Lung (tissue), 12 donors: ENCODE results near the gene LDLR. TPM values are rescaled to one million over a fixed set of nuclear protein-coding genes. Genes with fewer than 3 reads are reported as not detected.
"Not testable (repeated sequence)": the region's sequence is repeated elsewhere in the genome, so short reads cannot be mapped to it uniquely, and the experiment has no call there.

Experiments used
- ATAC-seq: fragments of 200-7000 bp; cut with Tn5 transposase; one replicate; pipeline ENCODE4 v1.9.1; 2020; ENCODE audit warnings: moderate number of reproducible peaks; ENCODE audit not compliant: insufficient read depth, low FRiP score
- DNase-seq, 3 donors: peaks; one replicate each; pipeline ENCODE4 v3.0.0-alpha.2; 2013 to 2017
- H3K27ac ChIP-seq, 2 donors: one replicate each; pipeline ENCODE4 v1.5.1; 2013; ENCODE audit warnings: mild to moderate bottlenecking in 2 of 2, moderate library complexity in 2 of 2, control low read depth in 1 of 2, inconsistent platforms in 1 of 2, low read depth in 1 of 2, low read length in 1 of 2
- H3K27me3 ChIP-seq, 3 donors: one replicate each; pipeline ENCODE4 v1.5.1; 2013; ENCODE audit warnings: low read length in 2 of 3; ENCODE audit not compliant: control insufficient read depth in 3 of 3, insufficient read depth in 3 of 3
- H3K36me3 ChIP-seq, 4 donors: one replicate each; pipeline ENCODE4 v1.5.1; 2013; ENCODE audit warnings: low read length in 4 of 4, mild to moderate bottlenecking in 1 of 4, moderate library complexity in 1 of 4; ENCODE audit not compliant: control insufficient read depth in 4 of 4, insufficient read depth in 4 of 4
- H3K4me1 ChIP-seq, 5 donors: one replicate each; pipeline ENCODE4 v1.5.1; 2013; ENCODE audit warnings: low read length in 5 of 5, mild to moderate bottlenecking in 2 of 5, moderate library complexity in 1 of 5; ENCODE audit not compliant: control insufficient read depth in 5 of 5, insufficient read depth in 5 of 5
- H3K4me3 ChIP-seq: one replicate; pipeline ENCODE4 v1.5.1; 2013; ENCODE audit warnings: mild to moderate bottlenecking, control low read depth, moderate library complexity
- H3K9ac ChIP-seq, 2 donors: one replicate each; pipeline ENCODE4 v1.5.1; 2013; ENCODE audit warnings: low read length in 2 of 2, control low read depth in 1 of 2; ENCODE audit not compliant: insufficient read depth in 1 of 2
- H3K9me3 ChIP-seq, 4 donors: one replicate each; pipeline ENCODE4 v1.5.1; 2013; ENCODE audit warnings: low read length in 3 of 4, mild to moderate bottlenecking in 1 of 4, moderate library complexity in 1 of 4; ENCODE audit not compliant: control insufficient read depth in 4 of 4, insufficient read depth in 3 of 4
- WGBS, 2 donors: extraction: QIAGEN DNeasy Blood & Tissue Kit; methylation state at CpG; one replicate each; pipeline ENCODE4 v1.1.7; 2013; 5-methylcytosine and 5-hydroxymethylcytosine counted together
- polyA plus RNA-seq, 2 donors: library from polyadenylated mRNA; stranded (reverse); fragments of 200-250 nt; gene quantifications; one replicate each; pipeline ENCODE4 v1.2.1, GENCODE V29; 2013
- total RNA-seq, 2 donors: library from RNA; depleted of rRNA in 1 of 2; stranded (reverse); fragments of >200 nt in 1 of 2; gene quantifications; one replicate each; pipeline ENCODE4 v1.2.1, GENCODE V29; 2014 to 2021
- TF ChIP-seq, protein P1 (sequence below): IDR thresholded peaks from 2 replicates; pipeline ENCODE4 v1.5.1; 2012; ENCODE audit warnings: mild to moderate bottlenecking; ENCODE audit errors: control extremely low read depth, extremely low read depth
- donor health status: control.
- donor health status: control.
- donor health status: Bipolar disorder and iron deficiency.
- donor health status: healthy.
- donor health status: DM: yes; HTN: yes; CAD: no.

The LDLR gene
- total and polyA plus RNA-seq, 4 donors: 52.1 to 271 (median 201) TPM

DNA sequence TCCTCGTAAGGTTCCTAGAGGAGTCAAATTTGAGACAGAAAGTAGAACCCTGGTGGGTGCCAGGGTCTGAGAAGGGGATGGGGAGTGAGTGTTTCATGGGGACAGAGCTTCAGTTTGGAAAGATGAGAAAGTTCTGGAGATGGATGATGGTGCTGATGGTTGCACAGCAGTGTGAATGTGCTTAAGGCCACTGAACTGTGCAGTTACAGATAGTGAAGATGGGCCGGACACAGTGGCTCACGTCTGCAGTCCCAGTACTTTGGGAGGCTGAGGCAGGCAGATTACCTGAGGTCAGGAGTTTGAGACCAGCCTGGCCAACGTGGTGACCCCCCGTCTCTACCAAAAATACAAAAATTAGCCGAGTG is 65.4 kb downstream of the LDLR start:
- no peaks in the 10 kb centered on the region for H3K36me3 ChIP-seq
- ATAC-seq (no peak), DNase-seq (no peak)
- WGBS, 2 donors: 53 to 60% methylated on average over 6 of the region's 6 CpGs
- H3K4me1 ChIP-seq: peaks cover 0 to 40% (median 6%) of the 10 kb centered on the region in 5 donors
- H3K27ac ChIP-seq: no peak overlapping the region
- no peaks in the 10 kb centered on the region for H3K27me3 ChIP-seq
- H3K9me3 ChIP-seq: no peaks in the 10 kb centered on the region
- no peak overlapping the region for H3K4me3 ChIP-seq
- H3K9ac ChIP-seq: peak overlapping the region in 1 of 2 donors; percentile 23
- TF ChIP-seq, protein P1, sequence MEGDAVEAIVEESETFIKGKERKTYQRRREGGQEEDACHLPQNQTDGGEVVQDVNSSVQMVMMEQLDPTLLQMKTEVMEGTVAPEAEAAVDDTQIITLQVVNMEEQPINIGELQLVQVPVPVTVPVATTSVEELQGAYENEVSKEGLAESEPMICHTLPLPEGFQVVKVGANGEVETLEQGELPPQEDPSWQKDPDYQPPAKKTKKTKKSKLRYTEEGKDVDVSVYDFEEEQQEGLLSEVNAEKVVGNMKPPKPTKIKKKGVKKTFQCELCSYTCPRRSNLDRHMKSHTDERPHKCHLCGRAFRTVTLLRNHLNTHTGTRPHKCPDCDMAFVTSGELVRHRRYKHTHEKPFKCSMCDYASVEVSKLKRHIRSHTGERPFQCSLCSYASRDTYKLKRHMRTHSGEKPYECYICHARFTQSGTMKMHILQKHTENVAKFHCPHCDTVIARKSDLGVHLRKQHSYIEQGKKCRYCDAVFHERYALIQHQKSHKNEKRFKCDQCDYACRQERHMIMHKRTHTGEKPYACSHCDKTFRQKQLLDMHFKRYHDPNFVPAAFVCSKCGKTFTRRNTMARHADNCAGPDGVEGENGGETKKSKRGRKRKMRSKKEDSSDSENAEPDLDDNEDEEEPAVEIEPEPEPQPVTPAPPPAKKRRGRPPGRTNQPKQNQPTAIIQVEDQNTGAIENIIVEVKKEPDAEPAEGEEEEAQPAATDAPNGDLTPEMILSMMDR: no peak

DNA sequence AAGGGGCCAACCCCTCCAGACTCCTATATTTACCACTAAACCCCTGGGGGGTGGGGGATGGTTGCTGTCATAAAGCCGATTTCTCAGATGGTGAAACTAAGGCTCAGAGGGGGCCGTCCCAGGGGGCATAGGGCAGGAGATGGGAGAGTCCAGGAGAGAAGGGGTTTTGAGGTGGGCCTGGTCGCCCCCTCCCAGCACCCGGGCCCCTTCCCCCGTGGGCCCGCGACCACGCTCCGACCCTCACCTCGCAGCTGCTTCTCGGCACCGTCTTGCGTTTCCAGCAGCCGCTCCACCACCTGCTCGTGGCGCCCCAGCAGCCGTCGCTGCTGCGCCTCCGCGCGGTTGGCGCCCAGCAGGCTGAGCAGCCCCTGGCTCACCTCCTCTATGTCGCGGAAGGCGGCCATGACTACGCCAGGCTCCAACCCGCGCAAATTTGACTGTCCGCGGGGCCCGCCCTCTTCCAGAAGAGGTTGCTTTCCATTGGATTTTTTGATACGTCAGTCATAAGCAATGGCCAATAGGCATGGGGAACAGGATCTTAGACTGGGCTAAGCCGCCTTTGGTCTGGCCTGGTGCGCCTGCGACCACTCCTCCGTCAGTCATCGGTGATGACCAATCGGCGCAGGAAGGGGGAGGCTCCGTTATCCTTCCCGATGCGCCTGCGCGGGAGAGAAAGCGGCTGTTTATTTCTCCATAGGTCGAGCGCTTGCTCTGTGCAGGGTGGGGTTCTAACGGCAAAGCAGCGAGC is 66.3 kb downstream of the LDLR start, which contains the start of gene SPC24:
TSS of gene SPC24 (minus strand) at position 410 of the 748 bp plus-strand sequence. CDS start at position 404, 6 bp downstream.
- H3K4me1 ChIP-seq: peaks cover 0 to 46% (median 11%) of the 10 kb centered on the region in 5 donors
- WGBS, 2 donors: 0% methylated on average over 50 of the region's 50 CpGs
- peak within 1 kb of the TSS; percentile 61 for H3K4me3 ChIP-seq
- peak within 1 kb of the TSS; percentile 32 to 62 for H3K27ac ChIP-seq
- peak; percentile 95 for ATAC-seq
- no peaks in the 10 kb centered on the region for H3K9me3 ChIP-seq
- no peaks in the 10 kb centered on the region for H3K27me3 ChIP-seq
- TF ChIP-seq, protein P1: no peak
- peak; percentile 98 to 99 (median 99) for DNase-seq
- no peaks in the 10 kb centered on the region for H3K36me3 ChIP-seq
- H3K9ac ChIP-seq: peak within 1 kb of the TSS in 1 of 2 donors; percentile 71

DNA sequence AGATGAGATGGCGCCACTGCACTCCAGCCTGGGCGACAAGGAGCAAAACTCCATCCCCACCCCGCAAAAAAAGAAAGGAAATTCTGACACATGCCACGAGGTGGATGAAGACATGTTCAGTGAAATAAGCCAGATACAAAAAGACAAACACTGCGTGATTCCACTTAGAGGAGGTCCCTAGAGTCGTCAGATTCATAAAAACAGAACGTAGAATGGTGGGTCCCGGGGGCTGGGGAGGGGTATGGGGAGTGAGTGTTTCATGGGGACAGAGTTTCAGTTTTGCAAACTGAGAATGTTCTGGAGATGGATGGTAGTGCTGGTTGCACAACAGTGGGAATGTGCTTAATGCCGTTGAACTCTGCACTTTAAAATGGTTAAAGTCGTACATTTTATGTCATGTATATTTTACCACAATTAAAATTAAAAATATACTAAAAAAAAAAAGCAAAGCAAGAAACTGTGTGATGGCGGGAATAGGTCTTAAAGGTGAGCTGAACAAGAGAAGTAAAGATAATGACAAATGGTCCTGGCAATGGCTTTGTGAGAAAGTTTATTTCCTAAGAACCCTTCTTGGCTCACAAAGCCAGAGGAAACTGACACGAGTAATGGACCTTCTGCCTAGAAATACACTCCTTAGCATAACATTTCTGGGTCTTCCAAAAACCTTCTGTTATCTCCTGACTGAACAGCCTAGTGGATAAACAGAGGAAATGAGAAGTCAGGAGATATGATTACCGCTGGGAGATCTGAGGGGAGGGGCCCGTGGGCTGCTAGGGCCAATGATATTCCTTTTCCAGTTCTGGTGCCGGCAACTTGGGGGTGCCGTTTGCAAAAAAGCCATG is 70.6 kb downstream of the LDLR start:
- no peak for ATAC-seq
- 45 to 61% methylated on average over 16 of the region's 16 CpGs for WGBS, 2 donors
- peaks cover 0 to 35% (median 17%) of the 10 kb centered on the region in 5 donors for H3K4me1 ChIP-seq

DNA sequence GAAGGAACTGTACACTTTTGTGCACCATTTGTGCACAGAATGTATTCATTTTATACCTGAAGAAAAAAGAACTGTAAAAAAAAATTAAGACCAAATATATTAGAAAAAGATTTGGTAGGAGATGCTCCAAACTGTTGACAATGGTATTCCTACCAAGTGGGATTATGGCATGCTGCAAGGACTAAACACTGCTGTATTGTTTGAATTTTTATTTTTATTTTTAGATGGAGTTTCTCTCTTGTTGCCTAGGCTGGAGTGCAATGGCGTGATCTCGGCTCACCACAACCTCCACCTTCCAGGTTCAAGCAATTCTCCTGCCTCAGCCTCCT is 71.1 kb downstream of the LDLR start:
- H3K9ac ChIP-seq, H3K27me3 ChIP-seq, H3K4me3 ChIP-seq, DNase-seq, H3K9me3 ChIP-seq, H3K27ac ChIP-seq, ATAC-seq: not testable (repeated sequence)
- H3K4me1 ChIP-seq: peaks cover under 1 to 34% (median 17%) of the 10 kb centered on the region in 5 donors
- peaks cover 0 to 14% (median 7%) of the 10 kb centered on the region in 4 donors for H3K36me3 ChIP-seq
- WGBS, 2 donors: 100% methylated on average over 2 of the region's 2 CpGs

More for the DNA sequence above, 70.6 kb downstream of the LDLR start:
- Histone ChIP-seq H3K36me3 (peaks cover 0 to 13% (median 7%) of the 10 kb centered on the region in 4 donors), H3K9me3 (no peaks in the 10 kb centered on the region), H3K4me3 (no peak overlapping the region), H3K9ac (peak overlapping the region in 1 of 2 donors; percentile 23), H3K27me3 (no peaks in the 10 kb centered on the region), H3K27ac (peak overlapping the region in 1 of 2 donors; percentile 17)
- TF ChIP-seq, protein P1: no peak
- peak; percentile 59 to 93 (median 83) for DNase-seq
